ENCODE data around the gene LRRC37A3.
A peak's percentile ranks its signal among the peaks of the same experiment; 100 is the strongest.
"Not testable (repeated sequence)": the region's sequence is repeated elsewhere in the genome, so short reads cannot be mapped to it uniquely, and the experiment has no call there.

Gene LRRC37A3

DNA sequence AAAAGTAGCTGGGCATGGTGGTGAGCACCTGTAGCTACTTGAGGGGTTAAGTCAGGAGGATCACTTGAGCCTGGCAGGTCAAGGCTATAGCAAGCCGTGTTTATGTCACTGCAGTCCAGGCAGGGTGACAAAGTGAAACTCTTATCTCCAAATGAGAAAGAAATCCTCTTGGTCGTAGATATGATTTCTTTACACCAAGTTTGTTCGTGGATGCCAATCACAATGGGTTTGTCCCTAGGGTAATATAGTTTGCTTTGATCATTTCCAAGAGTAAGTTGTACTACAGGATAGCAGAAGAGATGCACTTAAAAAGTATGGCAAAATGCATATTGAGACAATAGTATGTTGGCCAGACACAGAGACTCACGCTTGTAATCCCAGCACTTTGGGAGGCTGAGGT lies 6.0 kb upstream of the LRRC37A3 start:
- not testable (repeated sequence) for DNase-seq

GRCh38 chr17:64923051-64923568 lies 3.8 kb upstream of the LRRC37A3 start:
- DNase-seq, result peak in 1 of 2 donors; percentile 81

- no peak for DNase-seq
Observed at GRCh38 chr17:64920419-64921172, 1.3 kb upstream of the LRRC37A3 start.

GRCh38 chr17:64920026-64920418 lies 744 bp upstream of the LRRC37A3 start:
- DNase-seq, result no peak

DNA sequence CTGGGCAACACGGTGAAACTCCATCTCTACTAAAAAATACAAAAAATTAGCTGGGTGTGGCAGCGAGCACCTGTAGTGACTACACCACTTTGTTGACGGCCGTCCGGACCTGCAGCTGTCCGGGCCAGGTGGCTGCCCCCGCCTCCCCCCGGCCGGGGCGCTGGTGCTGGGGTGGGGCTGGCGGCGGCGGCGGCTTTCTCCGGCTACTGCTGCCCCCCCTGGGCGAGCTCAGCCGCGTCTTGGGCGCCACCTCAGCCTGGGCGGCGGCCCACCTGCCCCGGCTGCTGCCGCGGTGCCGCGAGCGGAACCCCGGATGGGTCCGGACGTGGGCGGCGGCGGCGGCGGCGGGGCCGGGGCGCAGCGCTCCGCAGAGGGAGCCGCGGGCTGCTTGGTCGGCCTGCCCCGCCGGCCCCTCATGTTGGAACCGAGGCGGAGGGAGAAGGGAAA lies 413 bp downstream of the LRRC37A3 start:
- DNase-seq, result not testable (repeated sequence)

DNA sequence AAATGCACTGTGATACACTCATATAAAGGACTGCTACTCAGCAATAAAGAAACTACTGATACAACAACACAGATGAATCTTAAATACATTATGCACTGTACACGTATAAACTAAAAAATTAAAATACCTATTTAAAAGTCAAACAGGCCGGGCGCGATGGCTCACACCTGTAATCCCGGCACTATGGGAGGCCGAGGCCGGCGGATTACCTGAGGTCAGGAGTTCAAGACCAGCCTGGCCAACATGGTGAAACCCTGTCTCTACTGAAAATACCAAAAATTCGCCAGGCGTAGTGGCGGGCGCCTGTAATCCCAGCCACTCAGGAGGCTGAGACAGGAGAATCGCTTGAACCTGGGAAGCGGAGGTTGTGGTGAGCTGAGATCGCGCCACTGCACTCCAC lies 1.7 kb downstream of the LRRC37A3 start:
- DNase-seq, result not testable (repeated sequence)

DNA sequence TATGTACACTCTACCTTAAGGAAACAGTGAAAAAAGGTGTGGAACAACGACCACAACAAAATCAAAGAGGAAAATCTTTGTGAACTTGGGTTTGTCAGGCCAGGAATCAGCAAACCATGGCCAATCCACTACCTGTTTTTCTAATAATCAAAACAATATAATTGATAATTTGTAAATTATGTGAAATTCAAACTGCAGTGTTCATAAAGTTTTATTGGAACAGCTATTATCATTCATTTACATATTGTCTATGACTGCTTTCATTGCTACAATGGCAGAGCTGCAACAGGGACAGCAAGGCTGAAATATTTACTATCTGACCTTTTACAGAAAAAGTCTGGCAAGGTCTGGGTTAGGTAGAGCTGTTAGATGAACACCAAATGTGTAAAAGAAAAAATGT lies 4.0 kb downstream of the LRRC37A3 start:
- DNase-seq, result not testable (repeated sequence)

- not testable (repeated sequence) for DNase-seq
Observed at GRCh38 chr17:64910191-64910514, 9.1 kb downstream of the LRRC37A3 start.

DNA sequence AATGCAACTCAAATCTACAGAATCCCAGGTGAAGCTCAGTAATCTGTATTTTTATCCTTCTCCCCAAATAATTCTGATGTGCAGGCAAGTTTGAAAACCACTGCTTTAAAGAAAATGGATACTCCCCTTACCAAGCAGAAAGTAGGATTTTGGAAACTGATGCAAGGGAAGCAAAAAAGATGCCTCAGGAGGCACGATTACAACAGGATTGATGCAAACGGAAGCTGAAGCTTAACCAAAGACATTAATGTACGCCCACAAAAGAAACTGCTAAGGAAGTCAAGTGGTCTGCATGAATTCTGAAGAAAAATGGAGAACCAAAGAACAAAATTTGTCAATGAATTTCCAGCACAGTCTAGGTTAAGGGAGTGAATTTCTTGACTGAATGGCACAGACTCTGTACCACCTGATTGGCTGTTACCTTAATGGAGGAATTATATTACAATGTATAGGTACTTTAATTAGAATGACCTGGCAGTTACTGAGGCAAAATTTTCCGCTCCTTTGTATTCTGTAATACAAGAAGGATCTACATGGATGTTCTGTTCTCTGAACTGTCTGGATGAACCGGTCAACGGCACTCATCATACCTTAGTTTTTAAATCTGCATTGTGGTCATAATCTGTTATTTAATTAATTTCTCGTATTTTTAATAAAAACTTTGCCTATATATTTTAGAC lies 9.6 kb downstream of the LRRC37A3 start:
- not testable (repeated sequence) for DNase-seq

GRCh38 chr17:64904069-64904468 lies 15.2 kb downstream of the LRRC37A3 start:
- DNase-seq, result not testable (repeated sequence)

DNA sequence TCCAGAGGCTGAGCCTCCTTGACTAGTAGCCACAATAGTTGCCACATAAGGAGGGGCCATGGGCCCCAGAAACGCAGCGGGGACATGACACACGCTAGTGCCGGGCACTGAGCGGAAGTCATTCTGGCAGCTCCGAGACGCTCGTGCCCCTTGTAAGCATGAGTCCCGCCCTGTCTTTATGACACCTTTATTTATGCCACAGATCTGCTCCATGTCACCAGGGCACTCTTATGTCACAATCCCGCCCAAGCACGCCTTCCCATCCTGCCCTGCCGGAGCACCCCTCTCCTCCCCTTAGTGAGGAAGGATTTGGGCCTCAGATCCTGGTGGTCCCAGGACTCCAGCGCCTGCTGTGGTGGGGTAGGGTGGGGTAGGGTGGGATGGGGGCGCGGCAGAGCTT lies 22.1 kb downstream of the LRRC37A3 start:
- not testable (repeated sequence) for DNase-seq

- DNase-seq, result not testable (repeated sequence)
Observed at GRCh38 chr17:64874210-64874609, 45.1 kb downstream of the LRRC37A3 start.

DNA sequence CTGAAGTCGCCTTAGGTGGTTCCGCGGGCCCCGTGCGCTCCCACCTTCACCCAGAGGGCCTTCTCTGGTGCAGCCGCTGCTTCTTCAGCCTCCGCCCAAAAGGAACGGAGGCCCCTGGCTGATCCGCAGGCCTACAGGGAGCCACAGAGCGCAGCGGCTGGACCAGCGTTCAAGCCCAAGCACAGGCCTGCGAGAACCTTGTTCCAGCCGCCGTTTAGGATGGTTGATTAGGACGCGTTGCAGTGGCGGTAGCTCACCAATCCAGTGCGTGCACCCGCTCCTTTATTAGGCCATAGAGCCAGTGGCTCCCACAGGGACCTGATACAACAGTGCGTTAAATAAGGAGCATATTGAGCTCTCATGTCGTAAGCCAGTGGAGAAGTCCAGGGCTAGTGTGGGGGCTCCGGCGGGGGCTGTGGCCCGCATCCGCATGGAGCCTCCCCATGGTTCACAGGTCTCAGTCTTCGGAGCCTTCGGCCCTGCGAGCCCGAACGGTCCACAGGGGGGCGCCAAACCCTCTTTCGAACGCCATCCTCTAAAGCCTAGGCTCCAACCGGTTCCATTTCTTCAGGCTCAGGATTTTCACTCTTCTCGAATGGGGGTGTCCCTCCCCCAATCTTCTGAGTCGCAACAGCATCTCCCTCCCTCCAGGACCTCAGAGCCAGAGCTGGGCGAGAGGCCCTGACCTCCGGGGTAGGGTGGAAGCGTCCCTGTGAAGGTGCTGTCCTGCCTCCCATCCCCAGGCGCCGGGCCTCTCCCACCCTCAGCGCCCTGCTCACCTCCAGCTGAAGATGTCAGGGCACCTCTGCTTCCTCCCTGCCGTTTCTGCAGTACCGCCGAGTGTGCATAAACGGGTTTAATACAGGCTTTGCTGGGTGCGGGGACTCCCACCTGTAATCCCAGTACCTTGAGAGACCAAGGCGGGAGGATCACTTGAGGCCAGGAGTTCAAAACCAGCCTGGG lies 71.5 kb downstream of the LRRC37A3 start:
- DNase-seq, result peak; percentile 17 to 37

DNA sequence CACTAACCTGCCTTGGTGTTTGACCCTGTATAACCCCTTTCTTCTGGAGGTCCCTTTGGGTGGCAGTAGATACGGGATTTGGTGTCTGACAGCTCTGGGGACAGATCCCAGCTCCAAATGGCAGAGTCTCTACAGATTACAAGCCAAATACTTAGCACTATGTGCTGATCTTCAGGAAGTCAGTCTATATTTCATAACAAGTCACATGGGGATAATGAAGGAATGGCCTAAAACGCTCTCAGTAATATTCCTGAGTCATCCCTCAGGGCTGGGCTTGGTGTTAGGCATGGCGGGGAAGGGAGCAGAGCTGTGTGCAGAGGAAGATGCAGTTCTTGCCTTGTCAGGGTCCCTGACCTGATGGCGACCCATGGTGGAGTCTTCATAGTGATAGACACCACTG lies 72.4 kb downstream of the LRRC37A3 start:
- DNase-seq, result not testable (repeated sequence)

DNA sequence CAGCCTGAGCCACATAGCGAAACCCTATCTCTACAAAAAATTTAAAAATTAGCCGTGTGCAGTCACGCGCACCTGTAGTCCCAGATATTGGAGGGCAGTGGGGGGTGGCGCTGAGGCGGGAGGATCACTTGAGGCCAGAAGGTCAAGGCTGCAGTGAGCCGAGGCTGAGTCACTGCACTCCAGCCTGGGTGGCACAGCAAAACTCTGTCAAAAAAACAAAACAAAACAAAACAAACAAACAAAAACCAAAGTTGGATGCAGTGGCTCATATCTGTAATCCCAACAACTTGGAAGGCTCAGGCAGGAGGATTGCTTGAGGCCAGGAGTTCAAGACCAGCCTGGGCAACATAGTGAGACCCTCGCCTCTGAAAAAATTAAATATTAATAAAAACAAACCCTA lies 75.4 kb downstream of the LRRC37A3 start:
- DNase-seq, result not testable (repeated sequence)

DNA sequence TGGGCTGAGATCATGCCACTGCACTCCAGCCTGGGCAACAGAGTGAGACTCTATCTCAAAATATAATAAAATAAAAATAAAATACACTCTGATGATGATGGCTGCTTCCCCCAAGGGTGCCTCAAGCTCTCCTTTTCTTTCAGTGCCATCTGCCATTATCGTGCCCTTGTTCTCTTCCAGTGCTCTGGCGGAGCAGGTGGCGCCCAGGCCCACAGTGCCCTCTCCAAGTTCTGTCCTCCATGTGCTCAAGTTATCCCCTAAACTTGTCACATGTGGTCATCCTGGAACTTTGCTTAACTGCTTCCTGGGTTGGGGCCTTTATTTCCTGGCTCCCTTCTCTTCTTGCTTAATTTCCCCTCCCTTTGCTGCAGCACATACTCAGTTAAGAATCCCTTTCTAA lies 76.4 kb downstream of the LRRC37A3 start:
- not testable (repeated sequence) for DNase-seq

DNA sequence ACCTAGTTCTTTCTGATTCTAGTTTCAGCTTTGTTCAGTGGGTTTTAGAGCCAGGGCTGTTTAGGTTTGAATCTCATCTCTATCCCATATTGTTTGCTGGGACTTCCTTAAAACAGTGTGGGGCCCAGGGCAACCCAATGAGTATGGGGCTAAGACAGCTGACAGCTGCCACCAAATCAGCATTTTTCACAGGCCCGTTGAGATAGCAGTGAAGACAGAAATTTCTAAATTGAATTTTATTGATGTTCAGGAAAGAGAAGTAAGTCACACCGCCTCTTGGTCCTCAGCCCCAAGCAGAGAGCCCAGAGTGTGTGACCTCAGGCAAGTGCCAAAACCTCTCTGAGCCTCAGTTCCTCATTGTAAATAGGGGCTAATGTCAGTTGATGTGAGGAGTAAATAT lies 78.3 kb downstream of the LRRC37A3 start:
- not testable (repeated sequence) for DNase-seq

DNA sequence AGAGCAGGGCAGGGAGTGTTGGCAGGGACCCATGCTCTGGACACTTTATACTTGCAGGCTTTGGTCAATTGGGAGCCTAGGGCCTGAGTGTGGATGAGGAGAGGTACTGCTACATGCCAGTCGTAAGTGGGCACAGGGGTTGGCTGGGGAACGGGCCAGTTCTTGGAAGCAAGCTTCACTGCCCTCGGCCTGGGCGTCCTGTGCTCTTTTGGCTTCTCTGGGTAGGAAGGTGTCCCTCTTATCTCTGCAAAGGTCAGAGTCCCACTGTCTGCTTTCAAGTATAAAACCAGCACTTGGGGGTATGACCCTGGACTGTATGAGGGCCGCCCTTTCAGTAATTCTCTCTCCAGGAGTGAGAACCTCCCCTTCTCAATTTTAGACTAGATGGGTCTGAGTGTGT lies 80.8 kb downstream of the LRRC37A3 start:
- DNase-seq, result not testable (repeated sequence)

GRCh38 chr17:64837018-64837761 lies 82.1 kb downstream of the LRRC37A3 start:
- DNase-seq, result peak; percentile 39 to 47

- not testable (repeated sequence) for DNase-seq
Observed at GRCh38 chr17:64836623-64837017, 82.7 kb downstream of the LRRC37A3 start.

- DNase-seq, result not testable (repeated sequence)
Observed at GRCh38 chr17:64834060-64834459, 85.2 kb downstream of the LRRC37A3 start.

DNA sequence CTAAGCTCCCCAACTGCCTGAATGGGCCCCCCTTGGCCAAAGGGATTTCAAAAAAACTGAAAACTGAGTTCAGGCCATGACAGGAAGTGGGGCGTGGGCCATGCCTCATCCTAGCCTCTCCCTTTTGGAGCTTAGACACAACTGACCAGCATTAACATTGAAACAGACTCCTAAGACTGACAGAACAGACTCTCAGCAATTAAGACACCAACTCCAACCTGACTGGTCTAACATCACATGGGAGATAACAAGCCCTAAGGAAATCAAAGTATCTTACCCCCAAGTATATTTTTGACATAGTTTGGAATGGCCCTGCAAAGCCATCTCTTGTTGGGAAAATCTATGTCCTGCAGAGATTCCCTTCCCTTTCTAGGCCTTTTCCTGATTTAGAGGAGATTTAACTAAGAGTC lies 88.6 kb downstream of the LRRC37A3 start:
- not testable (repeated sequence) for DNase-seq
